ENCODE results near the gene KRTAP10-2.

Gene KRTAP10-2

DNA sequence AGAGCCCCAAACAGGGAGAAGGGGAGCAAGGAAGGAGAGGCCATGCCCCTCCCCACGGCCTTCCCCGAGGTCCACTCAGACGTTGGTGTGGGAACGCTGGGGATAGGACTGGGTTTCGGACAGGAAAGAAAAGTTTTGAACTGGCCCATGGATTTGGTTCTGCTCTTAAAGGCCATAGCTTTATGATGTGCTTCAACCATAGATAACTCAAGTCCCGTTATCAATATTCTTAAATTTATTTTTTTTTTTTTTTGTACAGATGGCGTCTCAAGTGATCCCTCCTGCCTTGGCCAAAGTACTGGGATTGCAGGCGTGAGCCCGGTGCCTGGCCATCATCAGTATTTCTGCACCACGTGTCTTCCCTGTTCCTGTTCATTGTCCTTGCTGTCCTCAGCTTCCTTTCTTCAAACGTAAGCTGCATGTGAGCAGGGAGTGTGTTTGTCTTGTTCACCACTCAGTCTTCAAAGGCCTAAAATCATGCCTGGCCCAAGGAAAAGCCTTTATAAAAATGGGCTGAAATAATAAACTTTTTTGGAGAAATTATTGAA is 10.5 kb downstream of the KRTAP10-2 start:
- H3K4me3 ChIP-seq (ENCODE audit: low read depth, low read length): no peak overlapping the region

DNA sequence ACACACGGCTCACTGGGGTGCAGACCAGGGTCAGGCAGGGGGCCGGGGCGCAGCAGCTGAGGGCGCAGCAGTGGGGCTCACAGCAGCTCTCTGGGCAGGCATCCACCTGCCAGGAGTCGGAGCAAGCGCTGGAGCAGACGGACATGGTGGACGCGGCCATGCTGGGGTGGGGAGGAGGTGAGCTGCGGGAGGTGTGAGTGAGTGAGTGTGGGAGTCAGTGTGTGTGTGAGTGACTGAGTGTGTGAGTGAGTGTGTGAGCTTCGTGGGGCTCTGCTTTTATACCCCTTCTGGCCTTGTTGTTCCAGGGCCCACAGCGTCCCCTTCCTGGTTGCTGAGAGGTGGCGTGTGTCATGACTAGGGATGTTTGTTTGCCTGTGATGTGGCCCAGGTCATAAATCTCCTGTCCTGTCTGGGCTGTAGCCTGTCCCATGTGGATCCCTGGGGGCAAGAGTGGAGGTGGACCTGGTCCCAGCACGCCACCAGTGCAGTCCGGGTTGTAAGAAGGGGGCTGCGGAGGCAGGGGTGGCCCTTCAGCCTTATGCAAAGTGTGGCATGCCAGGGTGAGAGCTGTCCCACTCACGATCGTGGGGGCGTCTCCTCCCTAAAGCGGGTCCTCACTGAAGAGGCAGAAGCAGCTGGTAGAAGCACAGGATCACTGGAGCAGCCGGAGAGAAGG is 11.2 kb downstream of the KRTAP10-2 start, which contains the start of gene KRTAP10-1:
Gene KRTAP10-1 (minus strand): TSS at position 205 of the 676 bp plus-strand sequence. CDS start 45 bp downstream, at position 160.
- no peak within 1 kb of the TSS for H3K4me3 ChIP-seq (ENCODE audit: low read depth, low read length)

DNA sequence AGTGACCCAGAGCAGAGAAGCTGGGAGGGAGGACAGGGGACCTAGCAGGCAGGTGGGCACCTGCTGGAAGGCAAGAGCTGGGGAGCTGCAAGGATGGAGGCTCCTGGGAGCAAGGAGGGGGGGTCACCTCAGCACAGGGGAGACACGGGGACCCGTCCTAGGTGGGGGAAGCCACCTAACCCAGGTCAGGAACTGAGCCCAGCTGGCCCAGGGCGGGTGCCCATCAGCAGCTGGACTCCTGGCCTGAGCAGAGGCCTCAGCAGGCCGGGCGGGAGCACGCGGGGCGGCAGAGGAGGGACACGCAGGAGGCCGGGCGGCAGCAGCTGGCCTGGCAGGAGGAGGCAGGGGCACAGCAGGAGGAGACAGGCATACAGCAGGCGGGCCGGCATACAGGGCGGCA is 12.3 kb downstream of the KRTAP10-2 start:
- no peak overlapping the region for H3K4me3 ChIP-seq (ENCODE audit: low read depth, low read length)

DNA sequence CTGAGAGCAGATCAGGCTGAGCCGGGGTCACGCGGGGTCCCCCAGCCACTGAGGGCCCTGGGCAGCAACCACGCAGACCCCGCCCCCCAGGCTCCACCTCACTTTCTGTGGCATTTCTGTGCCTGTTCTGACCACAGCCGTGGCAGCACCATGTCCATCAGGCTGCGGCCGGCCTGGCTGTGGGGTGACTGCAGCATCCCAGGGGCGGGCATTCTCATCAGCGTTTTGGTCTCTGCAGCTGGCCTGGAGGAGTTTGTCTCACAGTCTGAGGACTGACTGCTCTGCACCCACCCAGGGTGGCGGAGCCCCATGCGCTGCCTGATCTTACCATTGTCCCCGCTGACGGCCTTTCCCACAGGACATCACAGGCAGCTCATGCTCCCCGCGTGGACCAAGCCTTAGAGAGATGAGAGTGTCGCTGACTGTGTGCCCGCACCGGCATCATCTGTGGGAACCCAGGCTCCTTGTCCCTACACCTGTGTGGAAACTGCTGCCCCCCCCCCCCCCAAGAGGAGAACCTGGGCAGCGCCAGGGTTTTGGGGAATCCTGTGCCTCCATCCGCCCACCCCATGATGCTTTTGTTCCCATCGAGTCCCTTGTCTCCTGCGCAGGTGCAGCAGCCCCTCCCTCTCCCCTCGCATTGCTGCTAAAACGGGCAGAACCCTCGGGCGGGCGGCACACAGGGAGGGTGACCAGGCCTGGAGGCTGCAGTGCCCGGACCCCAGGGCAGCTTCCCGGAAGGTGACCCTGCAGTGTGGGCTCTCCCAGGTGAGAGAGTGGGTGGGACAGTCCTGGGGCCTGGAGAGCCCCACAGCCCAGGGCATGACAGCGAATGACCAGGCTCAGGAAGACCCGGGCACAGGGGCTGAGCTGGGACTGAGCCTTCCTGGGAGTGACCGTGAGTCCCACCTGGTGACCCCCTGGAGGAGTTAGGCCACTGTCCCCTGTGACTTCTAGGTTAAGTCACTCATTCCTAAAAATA is 13.1 kb downstream of the KRTAP10-2 start:
- H3K4me3 ChIP-seq (ENCODE audit: low read depth, low read length): no peak overlapping the region

DNA sequence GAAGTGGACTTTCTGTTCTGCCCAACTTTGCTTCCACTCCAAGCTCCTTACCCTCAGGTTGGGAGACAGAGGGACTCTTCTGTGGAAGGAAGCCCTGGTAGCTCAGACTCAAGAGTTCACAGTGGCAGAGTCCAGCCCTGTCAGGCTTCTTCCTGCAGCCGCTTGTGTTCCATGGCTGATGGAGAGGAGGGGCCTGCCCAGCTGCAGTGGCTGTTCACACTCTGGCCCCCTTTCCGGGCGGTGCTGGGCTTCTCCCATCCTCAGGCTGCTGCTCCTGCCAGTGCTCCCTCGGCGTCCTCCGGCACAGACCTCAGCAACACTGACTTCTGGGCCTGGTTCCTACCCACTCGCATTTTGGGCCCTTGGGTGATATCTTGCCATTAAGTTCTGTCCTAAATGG is 15.3 kb downstream of the KRTAP10-2 start:
- H3K4me3 ChIP-seq (ENCODE audit: low read depth, low read length): no peak overlapping the region

DNA sequence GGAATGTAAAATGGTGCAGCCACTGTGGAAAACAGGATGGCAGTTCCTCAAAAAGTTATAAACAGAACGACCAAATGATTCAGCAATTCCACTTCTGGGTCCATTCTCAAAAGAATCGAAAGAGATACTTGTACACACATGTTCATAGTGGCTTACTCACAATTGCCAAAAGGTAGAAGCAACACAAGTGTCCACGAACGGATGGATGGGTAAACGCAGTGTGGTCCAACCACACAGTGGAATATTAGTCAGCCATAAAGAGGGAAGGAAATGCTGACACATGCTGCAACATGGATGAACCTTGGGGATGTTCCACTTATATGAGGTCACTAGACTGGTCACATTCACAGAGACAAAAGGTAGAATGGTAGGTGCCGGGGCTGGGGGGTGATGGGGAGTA is 16.6 kb downstream of the KRTAP10-2 start:
- H3K4me3 ChIP-seq (ENCODE audit: low read depth, low read length): no peak overlapping the region

DNA sequence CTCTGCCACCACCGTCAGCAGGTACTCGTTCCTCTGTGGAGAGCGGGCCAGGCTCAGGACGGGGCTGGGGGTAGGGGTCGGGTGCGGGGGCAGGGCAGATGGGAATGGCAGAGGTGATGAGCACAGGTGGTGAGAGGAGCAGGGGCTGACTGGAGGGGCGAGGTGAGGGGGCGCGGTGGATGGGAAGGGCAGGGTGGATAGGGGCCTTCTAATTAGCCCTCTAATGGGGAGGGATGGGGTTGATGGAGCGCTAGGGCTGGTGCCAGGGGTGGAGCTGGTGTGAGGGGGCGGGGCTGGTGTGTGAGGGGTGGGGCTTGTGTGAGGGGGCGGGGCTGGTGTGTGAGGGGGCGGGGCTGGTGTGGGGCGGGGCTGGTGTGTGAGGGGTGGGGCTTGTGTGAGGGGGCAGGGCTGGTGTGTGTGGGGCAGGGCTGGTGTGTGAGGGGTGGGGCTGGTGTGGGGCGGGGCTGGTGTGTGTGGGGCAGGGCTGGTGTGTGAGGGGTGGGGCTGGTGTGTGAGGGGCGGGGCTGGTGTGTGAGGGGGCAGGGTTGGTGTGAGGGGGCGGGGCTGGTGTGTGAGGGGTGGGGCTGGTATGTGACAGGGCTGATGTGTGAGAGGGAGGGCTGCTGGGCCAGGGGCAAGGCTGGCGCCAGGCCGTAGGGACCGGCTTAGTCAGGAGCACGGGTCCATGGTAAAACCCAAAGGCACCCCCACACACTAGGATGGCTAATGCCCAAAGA is 17.2 kb downstream of the KRTAP10-2 start:
- no peak overlapping the region for H3K4me3 ChIP-seq (ENCODE audit: low read depth, low read length)

DNA sequence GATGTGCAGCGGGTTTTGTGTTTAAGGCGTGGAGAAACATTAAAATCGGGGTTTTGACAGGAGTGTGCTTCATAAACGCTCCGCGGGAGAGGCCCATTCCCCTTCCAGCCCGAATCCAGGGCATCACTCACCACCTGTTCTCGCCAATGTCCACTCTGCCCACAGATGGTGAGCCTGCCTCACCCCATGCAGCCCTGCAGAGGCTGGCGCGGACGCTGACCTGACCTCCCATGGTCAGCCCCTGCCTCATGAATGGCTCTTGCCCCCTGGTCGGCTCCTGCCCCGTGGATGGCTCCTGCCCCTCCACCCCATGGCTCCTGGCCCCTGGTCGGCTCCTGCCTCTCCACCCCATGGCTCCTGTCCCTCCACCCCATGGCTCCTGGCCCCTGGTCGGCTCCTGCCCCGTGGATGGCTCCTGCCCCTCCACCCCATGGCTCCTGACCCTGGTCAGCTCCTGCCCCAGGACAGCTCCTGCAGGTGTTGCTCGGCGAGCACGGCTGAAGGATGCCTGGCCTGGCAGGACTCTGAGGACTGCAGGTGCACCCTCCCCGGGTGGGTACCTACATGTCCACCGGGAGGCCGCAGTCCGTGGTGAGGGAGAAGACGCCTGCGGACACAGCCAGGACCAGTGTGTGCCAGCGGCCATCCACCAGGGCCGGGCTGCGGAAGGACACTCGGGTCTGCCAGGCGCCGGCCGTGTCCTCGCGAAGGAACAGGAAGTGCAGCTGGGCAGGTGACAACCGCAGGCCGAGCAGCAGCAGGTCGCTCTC is 18.0 kb downstream of the KRTAP10-2 start:
- H3K4me3 ChIP-seq (ENCODE audit: low read depth, low read length): no peak overlapping the region

DNA sequence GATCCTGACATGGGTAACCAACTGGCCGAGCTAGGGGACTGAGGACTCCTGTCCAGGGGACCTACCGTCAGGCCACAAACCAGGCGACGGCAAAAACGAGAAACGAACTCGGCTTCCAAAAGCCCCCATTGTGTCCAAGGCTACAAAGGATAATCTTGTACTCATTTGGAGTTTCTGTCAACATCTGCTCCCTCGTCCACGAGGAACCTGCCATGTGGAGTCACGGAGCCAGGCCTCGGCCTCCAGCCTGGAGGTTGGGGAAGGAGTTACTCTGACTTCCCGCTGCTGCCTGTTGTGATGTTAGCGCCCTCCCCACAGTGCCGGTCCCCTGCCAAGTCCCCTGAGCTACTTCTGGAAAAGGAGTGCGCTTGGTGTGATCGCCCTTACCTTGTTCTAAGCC is 18.6 kb downstream of the KRTAP10-2 start:
- H3K4me3 ChIP-seq (ENCODE audit: low read depth, low read length): no peak overlapping the region

DNA sequence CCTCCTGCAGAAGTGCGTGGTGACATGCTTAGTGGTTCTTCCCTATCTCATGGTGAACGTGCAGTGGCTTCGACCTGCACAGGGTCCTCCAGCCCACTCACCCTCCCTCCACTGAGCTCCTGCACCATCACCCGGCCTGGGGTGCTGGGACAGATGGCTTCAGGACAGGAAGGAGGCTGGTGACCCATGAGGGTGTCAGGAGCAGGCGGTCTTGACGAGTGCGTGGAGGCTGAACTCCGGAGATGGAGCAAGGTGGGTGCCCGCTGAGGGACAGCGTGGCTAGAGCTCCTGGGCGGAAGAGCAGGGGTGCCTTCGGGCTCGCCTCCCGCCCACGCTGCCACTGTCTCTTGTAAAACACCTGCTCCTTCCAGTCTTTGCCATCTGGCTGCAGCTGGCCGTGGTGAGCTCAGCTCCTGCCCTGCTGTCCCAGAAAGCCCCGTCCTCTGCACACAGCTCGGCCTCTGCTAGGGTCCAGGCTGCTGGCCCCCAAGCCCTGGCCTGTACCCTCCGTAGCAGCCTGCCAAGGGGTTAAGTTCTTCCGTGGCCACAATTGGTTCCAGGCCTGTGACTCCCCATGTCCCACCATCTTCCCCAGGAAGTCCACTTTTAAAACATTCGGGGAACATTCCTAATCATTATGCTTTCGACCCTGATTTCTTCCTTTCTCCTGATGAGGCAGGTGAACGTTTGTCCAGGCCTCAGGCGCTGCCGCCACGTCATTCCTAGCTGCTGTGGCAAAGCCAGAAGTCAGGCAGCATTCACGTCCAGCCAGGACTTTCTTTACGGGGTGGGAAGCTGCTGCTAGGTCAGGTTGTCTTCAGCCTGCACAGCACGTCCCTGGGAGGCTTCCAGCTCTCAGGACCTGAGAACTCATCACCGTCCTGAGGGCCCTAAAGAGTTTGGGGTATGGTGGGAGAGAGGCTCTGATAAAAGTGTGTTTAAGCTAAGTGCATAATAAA is 19.4 kb downstream of the KRTAP10-2 start:
- no peak overlapping the region for H3K4me3 ChIP-seq (ENCODE audit: low read depth, low read length)

DNA sequence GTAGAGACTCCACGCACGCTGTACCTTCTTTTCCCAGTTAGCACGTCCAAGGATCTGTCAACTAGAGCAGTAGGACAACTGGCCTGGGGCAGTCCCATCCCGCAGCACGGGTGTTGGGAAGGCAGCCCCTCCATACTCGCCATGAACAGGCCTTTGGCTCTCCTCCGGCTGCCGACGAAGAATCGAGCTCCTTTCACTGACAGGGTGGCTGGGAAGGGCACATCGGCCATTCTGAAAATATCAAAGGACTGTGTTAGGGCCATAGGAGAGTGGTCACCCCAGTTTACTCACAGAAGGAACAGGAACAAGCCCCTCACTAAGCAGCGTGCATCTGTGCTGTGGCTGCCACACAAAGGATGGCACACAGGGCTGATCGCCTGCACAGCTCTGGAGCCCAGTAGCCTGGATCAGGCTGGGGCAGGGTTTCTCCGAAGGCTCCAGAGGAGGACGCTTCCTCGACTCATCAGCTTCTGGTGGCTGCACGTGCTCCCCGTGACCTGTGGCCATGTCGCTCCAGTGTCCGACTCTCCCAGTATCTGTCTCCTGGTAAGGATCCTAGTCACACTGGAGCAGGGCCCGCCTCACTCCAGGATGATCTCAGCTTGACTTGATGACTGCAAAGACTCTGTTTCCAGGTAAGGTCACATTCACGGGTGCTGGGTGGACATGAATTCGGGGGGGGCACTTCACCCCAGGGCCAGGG is 20.3 kb downstream of the KRTAP10-2 start:
- no peak overlapping the region for H3K4me3 ChIP-seq (ENCODE audit: low read depth, low read length)

DNA sequence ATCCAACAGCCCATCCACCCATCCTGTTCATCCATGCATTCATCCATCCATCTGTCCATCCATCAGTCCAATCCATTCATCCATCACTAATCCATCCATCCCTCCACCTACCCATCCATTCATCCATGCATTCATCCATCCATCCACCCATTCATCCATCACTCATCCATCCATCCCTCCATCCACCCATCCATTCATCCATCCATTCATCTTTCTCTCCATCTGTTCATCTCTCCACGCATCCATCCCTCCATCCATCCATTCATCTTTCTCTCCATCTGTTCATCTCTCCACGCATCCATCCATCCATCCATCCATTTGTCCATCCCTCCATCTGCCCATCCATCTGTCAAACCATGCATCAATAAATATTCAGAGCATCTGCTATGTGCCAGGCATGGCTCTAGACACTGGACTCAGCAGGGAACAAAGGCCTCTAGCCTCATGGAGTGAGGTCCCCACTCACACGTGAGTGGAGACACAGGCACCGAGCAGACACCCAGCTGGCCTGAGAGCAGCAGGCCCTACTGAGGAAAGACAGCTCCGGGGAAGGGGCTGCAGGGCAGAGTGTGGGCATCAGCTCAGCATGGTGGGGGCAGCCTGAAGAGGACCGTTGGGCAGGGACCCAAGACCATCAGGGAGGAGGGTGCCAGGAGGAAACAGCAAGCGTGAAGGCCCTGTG is 20.9 kb downstream of the KRTAP10-2 start:
- no peak overlapping the region for H3K4me3 ChIP-seq (ENCODE audit: low read depth, low read length)

DNA sequence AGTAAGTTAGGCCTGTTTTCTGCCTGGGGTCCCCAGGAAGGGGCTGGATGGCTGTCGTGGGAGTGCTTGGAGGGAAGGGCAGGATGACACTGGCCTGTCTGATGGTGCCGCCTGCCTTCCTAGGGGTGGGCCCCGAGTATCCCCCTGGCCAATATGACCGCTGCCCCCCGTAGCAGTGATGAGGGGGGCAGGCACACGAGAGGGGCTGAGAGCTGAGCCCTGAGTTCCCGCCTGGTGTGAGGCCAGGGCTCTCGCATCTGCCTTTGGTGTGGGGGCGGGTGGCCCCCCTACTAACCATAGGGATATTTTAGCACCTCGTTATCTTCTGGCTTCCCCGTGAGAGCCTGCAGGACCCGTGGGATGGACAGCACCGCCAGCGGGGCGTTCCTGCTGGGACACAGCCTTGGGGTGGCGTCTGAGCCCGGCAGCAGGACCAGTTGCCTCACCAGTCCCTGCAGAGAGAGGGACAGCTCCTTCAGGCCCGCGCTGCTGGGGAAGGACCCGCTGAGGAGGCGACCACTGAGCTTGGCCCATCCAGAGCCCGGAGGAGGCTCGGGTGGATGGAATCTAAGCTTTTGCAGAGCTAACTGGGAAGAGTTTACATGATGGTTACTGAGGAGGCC is 21.7 kb downstream of the KRTAP10-2 start:
- no peak overlapping the region for H3K4me3 ChIP-seq (ENCODE audit: low read depth, low read length)

DNA sequence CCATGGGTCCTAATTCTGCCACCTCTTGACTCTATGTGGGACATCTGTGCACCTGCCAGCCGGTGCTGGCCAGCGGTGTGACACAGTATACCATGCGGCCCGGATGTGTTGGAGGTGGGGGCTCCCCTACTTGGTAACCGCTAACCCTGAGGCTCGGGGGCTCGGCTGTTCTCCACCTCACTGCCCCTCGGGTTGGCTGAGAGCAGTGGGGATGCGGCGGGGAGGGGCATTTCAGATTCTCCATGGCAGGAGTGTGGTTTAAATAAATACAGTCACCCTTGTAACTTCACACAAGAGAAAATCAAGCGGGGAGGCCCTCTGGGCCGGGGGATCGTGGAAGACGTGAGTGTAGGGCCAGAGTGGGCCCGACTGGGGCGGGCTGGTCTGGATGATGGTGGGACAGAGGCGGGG is 22.3 kb downstream of the KRTAP10-2 start:
- no peak overlapping the region for H3K4me3 ChIP-seq (ENCODE audit: low read depth, low read length)

DNA sequence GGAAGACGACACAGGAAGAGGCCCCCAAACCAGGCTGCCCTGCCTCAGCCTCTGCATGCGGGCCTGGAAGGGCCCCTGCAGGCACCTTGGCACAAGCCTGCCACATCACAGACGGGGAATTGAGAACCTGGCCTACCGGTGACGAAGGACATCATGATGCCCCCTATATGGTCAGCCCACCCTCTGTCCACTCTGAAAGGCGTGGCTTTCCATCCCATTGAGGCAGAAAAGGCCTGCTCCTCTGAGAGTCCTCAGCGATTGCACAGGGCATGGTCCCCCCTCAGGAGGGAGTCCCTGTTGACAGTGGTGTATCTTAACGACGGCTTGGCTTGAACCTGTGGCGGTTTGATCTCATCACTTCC is 22.7 kb downstream of the KRTAP10-2 start:
- H3K4me3 ChIP-seq (ENCODE audit: low read depth, low read length): no peak overlapping the region

DNA sequence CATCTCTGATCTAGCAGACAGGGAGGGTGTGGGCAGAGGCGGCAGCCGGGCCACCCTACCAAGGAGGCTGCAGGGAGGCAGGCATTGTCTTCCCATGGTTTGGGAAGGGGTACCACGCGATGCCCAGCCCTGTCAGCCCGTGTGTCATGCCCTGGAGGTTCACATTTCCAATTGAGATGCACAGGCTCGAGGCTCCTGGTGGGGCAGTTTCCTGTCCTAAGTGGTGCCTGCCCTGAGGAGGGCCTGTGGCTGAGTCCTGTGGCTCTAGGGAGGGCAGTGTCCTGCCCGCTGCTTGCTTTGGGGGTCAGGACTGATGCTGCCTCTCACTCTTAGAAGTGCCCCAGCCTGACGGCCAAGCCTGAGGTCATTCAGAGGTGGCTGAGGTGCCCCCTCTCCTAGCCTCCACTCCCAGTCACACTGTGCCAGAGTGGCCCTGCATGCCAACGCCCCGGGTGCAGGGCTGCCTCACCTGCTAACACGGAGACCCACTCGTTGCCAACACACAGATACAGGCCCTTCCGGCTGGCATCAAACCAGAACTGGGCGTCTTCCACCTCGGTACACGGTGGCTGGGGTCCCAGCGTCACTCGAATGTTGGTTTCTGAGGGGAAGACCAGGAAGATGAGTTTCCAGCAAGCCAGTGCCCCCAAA is 23.2 kb downstream of the KRTAP10-2 start:
- no peak overlapping the region for H3K4me3 ChIP-seq (ENCODE audit: low read depth, low read length)

Data from iPS-11a (cell line).